K562 (cell line): ENCODE data around the gene ARMH3. TPM values are rescaled to one million over a fixed set of nuclear protein-coding genes. Genes with fewer than 3 reads are reported as not detected.

ENCODE experiments used
- ARHGAP35 ChIP-seq: fragments of 450-650 bp; IDR thresholded peaks from 2 replicates; pipeline ENCODE4 v1.6.1; 2018; ENCODE audit not compliant: partially characterized antibody
- ARNT ChIP-seq, 2 experiments: fragments of 450-650 bp; IDR thresholded peaks; 2 replicates each; pipeline ENCODE4 v1.6.1; 2016; ENCODE audit warnings: mild to moderate bottlenecking in 1 of 2
- CCNT2 ChIP-seq: IDR thresholded peaks from 2 replicates; pipeline ENCODE4 v1.6.1; 2011; ENCODE audit warnings: borderline replicate concordance, low read depth, mild to moderate bottlenecking, moderate library complexity, mixed read lengths, low read length; ENCODE audit not compliant: insufficient read length; ENCODE audit errors: extremely low read depth
- CEBPG ChIP-seq, 3 experiments: fragments of 200-800 bp in 1 of 3; sonication (Bioruptor generic) in 1 of 3; sonication (generic) in 1 of 3; formaldehyde crosslinking in 1 of 3; IDR thresholded peaks in 2 of 3; conservative IDR thresholded peaks in 1 of 3; 2 replicates each; pipeline versions ENCODE4 v1.6.1 to v1.8.0; 2016 to 2022; ENCODE audit warnings: missing compliant biosample characterization in 2 of 3, missing genetic modification characterization in 2 of 3, mild to moderate bottlenecking in 1 of 3, missing genetic modification reagents in 1 of 3
- DMBX1 ChIP-seq: fragments of 250-450 bp; sonication (Bioruptor Pico); IDR thresholded peaks from 2 replicates; pipeline ENCODE4 v1.8.0; 2022; ENCODE audit warnings: inconsistent platforms, mild to moderate bottlenecking, moderate library complexity, borderline replicate concordance
- ETS2 ChIP-seq: IDR thresholded peaks from 2 replicates; pipeline ENCODE4 v1.6.1; 2016; ENCODE audit warnings: borderline replicate concordance, missing genetic modification characterization, mild to moderate bottlenecking, moderate library complexity, missing compliant biosample characterization; ENCODE audit not compliant: poor library complexity, severe bottlenecking
- KLF10 ChIP-seq: fragments of 250-450 bp; sonication (Bioruptor Pico); IDR thresholded peaks from 2 replicates; pipeline ENCODE4 v1.6.1; 2021; ENCODE audit warnings: matching md5 sums
- MIER1 ChIP-seq: fragments of 450-650 bp; IDR thresholded peaks from 2 replicates; pipeline ENCODE4 v1.6.1; 2016; ENCODE audit warnings: antibody characterized with exemption, mild to moderate bottlenecking, low read depth
- PBX2 ChIP-seq, 2 experiments: IDR thresholded peaks in 1 of 2; conservative IDR thresholded peaks in 1 of 2; 2 replicates each; pipeline ENCODE4 v1.6.1; 2016; ENCODE audit warnings: low read depth in 2 of 2, mild to moderate bottlenecking in 1 of 2, missing compliant biosample characterization in 1 of 2, missing genetic modification characterization in 1 of 2, moderate library complexity in 1 of 2
- PPARD ChIP-seq: fragments of 250-450 bp; sonication (Bioruptor Pico); IDR thresholded peaks from 2 replicates; pipeline ENCODE4 v1.8.0; 2022; ENCODE audit warnings: inconsistent platforms, mild to moderate bottlenecking, moderate library complexity
- ZBTB11 ChIP-seq, 3 experiments: fragments of 200-800 bp in 1 of 3; fragments of 250-450 bp in 1 of 3; fragments of 450-650 bp in 1 of 3; sonication (Bioruptor Pico) in 1 of 3; sonication (Bioruptor generic) in 1 of 3; formaldehyde crosslinking in 1 of 3; IDR thresholded peaks; 2 replicates each; pipeline versions ENCODE4 v1.6.1 to v1.8.0; 2016 to 2022; ENCODE audit warnings: mild to moderate bottlenecking in 2 of 3, missing genetic modification characterization in 2 of 3, missing compliant biosample characterization in 1 of 3, moderate library complexity in 1 of 3
- ZFPM2 ChIP-seq: fragments of 250-450 bp; sonication (Bioruptor Pico); IDR thresholded peaks from 2 replicates; pipeline ENCODE4 v1.5.1; 2022; ENCODE audit warnings: mild to moderate bottlenecking
- ZKSCAN8 ChIP-seq: fragments of 200-800 bp; sonication (Bioruptor generic); IDR thresholded peaks from 2 replicates; pipeline ENCODE4 v1.6.1; 2016; ENCODE audit warnings: missing genetic modification characterization, missing compliant biosample characterization
- ZNF197 ChIP-seq: fragments of 200-800 bp; sonication (Bioruptor generic); IDR thresholded peaks from 2 replicates; pipeline ENCODE4 v1.6.1; 2016; ENCODE audit warnings: low read depth, missing genetic modification characterization, missing compliant biosample characterization
- ZNF764 ChIP-seq: fragments of 250-450 bp; sonication (Bioruptor Pico); IDR thresholded peaks from 2 replicates; pipeline ENCODE4 v1.4.0; 2020; ENCODE audit warnings: low read depth, mild to moderate bottlenecking, moderate library complexity
- ZNF79 ChIP-seq: fragments of 250-450 bp; sonication (Bioruptor Pico); IDR thresholded peaks from 2 replicates; pipeline ENCODE4 v1.4.0; 2020; ENCODE audit warnings: low read depth, mild to moderate bottlenecking, moderate library complexity
- ZZZ3 ChIP-seq: fragments of 450-650 bp; IDR thresholded peaks from 2 replicates; pipeline ENCODE4 v1.6.1; 2016; ENCODE audit warnings: antibody characterized with exemption, mild to moderate bottlenecking, moderate library complexity
- polyA plus RNA-seq, 8 experiments: library from polyadenylated mRNA; depleted of rRNA in 4 of 8; stranded (reverse) in 5 of 8; unstranded in 3 of 8; fragments of >200 nt; fragmentation: Nextera tagmentation in 2 of 8; fragmentation: Illumina TruSeq in 1 of 8; extraction: Ambion mirVana in 2 of 8; extraction: Trizol in 1 of 8; gene quantifications; 2 replicates each; pipeline versions ENCODE4 v1.2.1 to v1.2.3, GENCODE V29; 2011 to 2014; ENCODE audit warnings: inconsistent platforms in 1 of 8, missing spikeins in 1 of 8
- total RNA-seq, 7 experiments: library from RNA; depleted of rRNA in 6 of 7; stranded (reverse); fragments of >200 nt in 6 of 7; fragmentation: Illumina TruSeq in 2 of 7; extraction: Trizol in 2 of 7; gene quantifications; 2 replicates each; pipeline versions ENCODE4 v1.2.1 to v1.2.3, GENCODE V29; 2011 to 2021; ENCODE audit warnings: low replicate concordance in 1 of 7
- TF ChIP-seq, protein P1 (sequence below): fragments of 250-450 bp; sonication (Bioruptor Pico); IDR thresholded peaks from 2 replicates; pipeline ENCODE4 v1.5.0; 2021

Gene ARMH3
- total and polyA plus RNA-seq, 9 of the 15 experiments (the other 6 are each of a cell fraction or from before 2014, with no cell fraction given): 0.29 to 0.73 TPM; not detected in 7

DNA sequence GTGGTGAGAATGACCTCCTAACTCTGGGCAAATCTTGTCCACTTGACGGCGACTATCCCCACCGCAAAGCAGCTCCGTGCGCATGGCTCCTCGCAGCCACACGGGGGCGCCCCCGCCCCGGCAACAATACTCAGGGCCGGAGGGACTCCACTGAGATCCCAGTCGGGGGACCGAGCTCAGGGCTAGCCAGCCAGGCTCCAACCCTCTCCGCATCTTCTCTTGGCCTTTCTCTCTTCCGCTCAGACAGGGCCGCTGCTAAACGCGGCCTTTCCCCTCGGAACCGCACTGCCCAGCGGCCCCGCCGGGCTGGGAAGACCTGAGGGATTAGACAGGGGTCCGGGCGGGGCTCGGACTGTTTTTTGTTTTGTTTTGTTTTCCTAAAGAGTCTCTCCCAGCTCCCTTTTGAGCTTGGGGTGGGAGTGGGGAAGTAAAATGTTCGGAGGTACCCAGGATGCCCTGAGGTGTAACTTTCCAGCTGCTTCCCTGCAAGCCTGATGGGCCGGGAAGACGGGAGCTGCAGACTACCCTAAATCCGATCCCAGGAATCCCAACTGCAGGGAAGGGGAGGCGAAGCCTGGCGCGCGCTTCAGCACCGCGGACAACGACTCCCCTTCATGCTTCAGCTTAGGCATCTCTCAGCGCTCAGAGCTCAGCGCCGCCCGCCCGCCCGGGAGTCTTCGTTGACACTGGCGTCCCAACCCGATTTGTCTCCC, 215.1 kb downstream of the ARMH3 start (continued):
- no peak for TF ChIP-seq DMBX1 (CRISPR knock-in tag)
- no peak for TF ChIP-seq CEBPG (CRISPR knock-in tag; IDR thresholded peaks at IDR 0.05)
- TF ChIP-seq CEBPG (tag; conservative IDR thresholded peaks at IDR 0.05 in 1 of 2, IDR thresholded peaks at IDR 0.05 in 1 of 2): no peak
- TF ChIP-seq KLF10 (CRISPR knock-in tag): no peak
- no peak for TF ChIP-seq ZNF764 (CRISPR knock-in tag)
- TF ChIP-seq PBX2 (CRISPR knock-in tag; IDR thresholded peaks at IDR 0.05; ENCODE audit: low read depth): no peak
- TF ChIP-seq PBX2 (tag; conservative IDR thresholded peaks at IDR 0.05; ENCODE audit: low read depth): no peak
- no peak for TF ChIP-seq CCNT2
- no peak for TF ChIP-seq PPARD (CRISPR knock-in tag)
- no peak for TF ChIP-seq ZBTB11 (CRISPR knock-in tag; IDR thresholded peaks at IDR 0.05)
- TF ChIP-seq ZNF197: no peak
- no peak for TF ChIP-seq ETS2 (tag)
- TF ChIP-seq, protein P1, sequence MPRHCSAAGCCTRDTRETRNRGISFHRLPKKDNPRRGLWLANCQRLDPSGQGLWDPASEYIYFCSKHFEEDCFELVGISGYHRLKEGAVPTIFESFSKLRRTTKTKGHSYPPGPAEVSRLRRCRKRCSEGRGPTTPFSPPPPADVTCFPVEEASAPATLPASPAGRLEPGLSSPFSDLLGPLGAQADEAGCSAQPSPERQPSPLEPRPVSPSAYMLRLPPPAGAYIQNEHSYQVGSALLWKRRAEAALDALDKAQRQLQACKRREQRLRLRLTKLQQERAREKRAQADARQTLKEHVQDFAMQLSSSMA (CRISPR knock-in tag): no peak
- 0 out of 2 replicates have a peak, but pooled peaks have one; percentile 32 for TF ChIP-seq MIER1
- no peak for TF ChIP-seq ZFPM2 (CRISPR knock-in tag)
- no peak for TF ChIP-seq ZZZ3
- TF ChIP-seq ARHGAP35: no peak
- TF ChIP-seq ZNF79: no peak
- TF ChIP-seq ZKSCAN8 (CRISPR knock-in tag): no peak
- no peak for TF ChIP-seq ARNT (IDR thresholded peaks at IDR 0.05)
